ENCODE data around the gene CNIH3.
"Not testable (repeated sequence)": the region's sequence is repeated elsewhere in the genome, so short reads cannot be mapped to it uniquely, and the experiment has no call there.

CNIH3 gene

GRCh38 chr1:224690576-224690975 is 74.5 kb downstream of the CNIH3 start:
- DNase-seq = no peak

- DNase-seq = no peak
Measured at GRCh38 chr1:224691148-224691925, 75.2 kb downstream of the CNIH3 start.

GRCh38 chr1:224694969-224695368 is 78.9 kb downstream of the CNIH3 start:
- DNase-seq = no peak

GRCh38 chr1:224696021-224696420 is 79.9 kb downstream of the CNIH3 start:
- DNase-seq = no peak

GRCh38 chr1:224696891-224697765 is 81.0 kb downstream of the CNIH3 start:
- DNase-seq = peak; percentile 72

GRCh38 chr1:224698015-224698451 is 81.9 kb downstream of the CNIH3 start:
- no peak for DNase-seq

- DNase-seq = peak; percentile 17
Measured at GRCh38 chr1:224700918-224701531, 84.9 kb downstream of the CNIH3 start.

- no peak for DNase-seq
Measured at GRCh38 chr1:224703702-224704101, 87.6 kb downstream of the CNIH3 start.

- no peak for DNase-seq
Measured at GRCh38 chr1:224704107-224704735, 88.1 kb downstream of the CNIH3 start.

GRCh38 chr1:224705578-224705977 is 89.5 kb downstream of the CNIH3 start:
- DNase-seq = no peak

- peak; percentile 84 for DNase-seq
Measured at GRCh38 chr1:224707843-224708725, 92.0 kb downstream of the CNIH3 start.

GRCh38 chr1:224710196-224710595 is 94.1 kb downstream of the CNIH3 start:
- DNase-seq = no peak

GRCh38 chr1:224711231-224711756 is 95.2 kb downstream of the CNIH3 start:
- DNase-seq = not testable (repeated sequence)

- no peak for DNase-seq
Measured at GRCh38 chr1:224711876-224712275, 95.8 kb downstream of the CNIH3 start.

- no peak for DNase-seq
Measured at GRCh38 chr1:224713228-224713627, 97.1 kb downstream of the CNIH3 start.

GRCh38 chr1:224714553-224714952 is 98.4 kb downstream of the CNIH3 start:
- DNase-seq = no peak

GRCh38 chr1:224718470-224719053 is 102.4 kb downstream of the CNIH3 start:
- no peak for DNase-seq

GRCh38 chr1:224719716-224720115 is 103.6 kb downstream of the CNIH3 start:
- no peak for DNase-seq

GRCh38 chr1:224720216-224720615 is 104.1 kb downstream of the CNIH3 start:
- no peak for DNase-seq

- DNase-seq = no peak
Measured at GRCh38 chr1:224721000-224721399, 104.9 kb downstream of the CNIH3 start.

GRCh38 chr1:224722838-224723237 is 106.7 kb downstream of the CNIH3 start:
- no peak for DNase-seq
